Activated CD4-positive, alpha-beta T cell treated with anti-CD3 and anti-CD28 coated beads, Interleukin-2, amount 10 ng/mL, durations not matched to agents 7 days and 5 days (primary cell): ENCODE measurements around the gene ADAM11. TPM values are rescaled to one million over a fixed set of nuclear protein-coding genes. Genes with fewer than 3 reads are reported as not detected.

Source experiments
- CTCF ChIA-PET: fragments of 350-600 bp; sonication (Branson Sonifier 250); formaldehyde crosslinking; loops from one replicate; lab custom pipeline; 2021; ENCODE audit warnings: antibody characterized with exemption; lab: Charles Lee
- POLR2A ChIA-PET: fragments of 350-600 bp; sonication (Branson Sonifier 250); formaldehyde crosslinking; loops from one replicate; lab custom pipeline; 2021; ENCODE audit warnings: antibody characterized with exemption; lab: Charles Lee
- DNase-seq: peaks from one replicate; pipeline ENCODE4 v3.0.0-alpha.2; 2020
- H3K27ac Mint-ChIP-seq: one replicate; pipeline ENCODE4 v1.8.0; 2021; ENCODE audit warnings: mild to moderate bottlenecking, moderate library complexity, mixed read lengths
- H3K27me3 Mint-ChIP-seq: one replicate; pipeline ENCODE4 v1.8.0; 2021; ENCODE audit warnings: mixed read lengths
- H3K36me3 Mint-ChIP-seq: one replicate; pipeline ENCODE4 v1.8.0; 2021; ENCODE audit warnings: low read depth, mixed read lengths
- H3K4me1 Mint-ChIP-seq: one replicate; pipeline ENCODE4 v1.8.0; 2021; ENCODE audit warnings: mixed read lengths
- H3K4me3 Mint-ChIP-seq: one replicate; pipeline ENCODE4 v1.8.0; 2021; ENCODE audit warnings: mild to moderate bottlenecking, moderate library complexity, mixed read lengths
- H3K9me3 Mint-ChIP-seq: one replicate; pipeline ENCODE4 v1.8.0; 2021; ENCODE audit warnings: mixed read lengths
- total RNA-seq, 2 experiments: library from RNA; stranded (reverse); gene quantifications; one replicate each; pipeline ENCODE4 v1.2.3, GENCODE V29; 2021

Gene ADAM11
- total RNA-seq, 2 experiments from 2014 or later, result 0.25 to 0.35 TPM

DNA sequence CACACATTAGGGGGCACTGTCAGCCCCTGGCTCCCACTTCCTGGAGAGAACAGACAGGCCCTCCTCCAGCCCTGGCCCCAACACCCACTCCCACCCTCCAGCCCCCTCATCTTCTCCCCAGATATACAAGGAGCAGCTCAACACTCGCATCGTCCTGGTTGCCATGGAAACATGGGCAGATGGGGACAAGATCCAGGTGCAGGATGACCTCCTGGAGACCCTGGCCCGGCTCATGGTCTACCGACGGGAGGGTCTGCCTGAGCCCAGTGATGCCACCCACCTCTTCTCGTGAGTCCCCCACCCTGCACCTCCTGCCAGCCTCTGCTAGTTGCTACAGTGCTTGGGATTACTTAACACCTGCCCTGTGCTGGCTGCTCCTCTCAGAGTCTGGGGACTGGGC lies 14.4 kb downstream of the ADAM11 start:
- Mint-ChIP-seq H3K27ac (no peak overlapping the region), H3K27me3 (peaks cover 9% of the 10 kb centered on the region), H3K9me3 (no peaks in the 10 kb centered on the region), H3K4me3 (no peak overlapping the region), H3K4me1 (peaks cover 20% of the 10 kb centered on the region), H3K36me3 (no peaks in the 10 kb centered on the region)
- ChIA-PET POLR2A (interaction anchor here (0.6 kb wide), 1 partner anchor 68 kb away, joined by 5 read pairs; no protein-coding TSS in a partner anchor), CTCF (interaction anchor here (0.6 to 1.5 kb wide), 2 partner anchors 9 to 64 kb away, joined by 3 to 5 read pairs; no protein-coding TSS in a partner anchor)
- DNase-seq, result no peak

DNA sequence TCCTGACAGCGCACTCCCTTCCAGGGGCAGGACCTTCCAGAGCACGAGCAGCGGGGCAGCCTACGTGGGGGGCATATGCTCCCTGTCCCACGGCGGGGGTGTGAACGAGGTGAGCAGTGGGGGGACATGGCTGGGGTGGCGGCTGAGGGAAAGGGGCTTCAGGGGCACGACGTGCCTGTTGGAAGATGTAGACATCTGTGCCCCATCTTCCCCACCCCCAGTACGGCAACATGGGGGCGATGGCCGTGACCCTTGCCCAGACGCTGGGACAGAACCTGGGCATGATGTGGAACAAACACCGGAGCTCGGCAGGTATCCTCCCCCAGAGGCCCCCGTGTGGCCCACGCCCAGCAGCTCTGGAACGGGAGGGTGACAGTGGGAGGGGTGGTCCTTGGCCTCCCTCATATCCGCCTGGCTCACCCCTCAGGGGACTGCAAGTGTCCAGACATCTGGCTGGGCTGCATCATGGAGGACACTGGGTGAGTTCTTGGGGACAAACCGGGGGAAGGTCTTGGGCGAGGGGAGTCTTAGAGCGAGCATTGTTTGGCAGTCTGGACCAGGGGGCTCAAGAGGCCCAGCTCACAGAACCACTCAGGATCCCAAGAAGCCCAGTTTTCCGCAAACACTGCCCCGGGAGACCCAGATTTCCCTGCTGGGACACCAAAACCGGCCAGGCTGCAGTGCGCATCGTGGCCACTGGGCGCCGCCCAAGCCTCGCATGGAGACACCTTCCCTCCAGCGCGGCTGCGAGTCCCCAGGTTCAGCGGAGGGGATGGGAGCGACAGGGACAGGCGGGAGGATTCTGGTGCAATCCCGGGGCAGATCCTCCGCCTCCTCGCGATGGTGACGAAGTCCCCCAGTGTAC lies 15.7 kb downstream of the ADAM11 start:
- peaks cover 9% of the 10 kb centered on the region for H3K27me3 Mint-ChIP-seq
- H3K9me3 Mint-ChIP-seq, result no peaks in the 10 kb centered on the region
- H3K36me3 Mint-ChIP-seq, result no peaks in the 10 kb centered on the region
- peak overlapping the region; percentile 83 for H3K4me3 Mint-ChIP-seq
- H3K4me1 Mint-ChIP-seq, result peaks cover 20% of the 10 kb centered on the region
- ChIA-PET CTCF (interaction anchor here (0.5 to 1.7 kb wide), 7 partner anchors 11 to 1014 kb away, joined by 3 to 7 read pairs (median 3); no protein-coding TSS in a partner anchor), POLR2A (interaction anchor here (0.5 kb wide), 1 partner anchor 92 kb away, joined by 3 read pairs; no protein-coding TSS in a partner anchor)
- peak overlapping the region; percentile 88 for H3K27ac Mint-ChIP-seq
- peak; percentile 88 for DNase-seq

GRCh38 chr17:44775136-44775837 lies 16.5 kb downstream of the ADAM11 start:
- Mint-ChIP-seq H3K27ac (peak overlapping the region; percentile 88), H3K9me3 (no peaks in the 10 kb centered on the region), H3K27me3 (peaks cover 9% of the 10 kb centered on the region), H3K4me3 (peak overlapping the region; percentile 83), H3K36me3 (no peaks in the 10 kb centered on the region), H3K4me1 (peaks cover 21% of the 10 kb centered on the region)
- DNase-seq, result peak; percentile 98
- CTCF ChIA-PET, result interaction anchor here (0.5 to 1.9 kb wide), 14 partner anchors 9 to 640 kb away, joined by 3 to 12 read pairs (median 4); partner anchors contain the start of gene ACBD4
- POLR2A ChIA-PET, result no interaction called here

GRCh38 chr17:44775838-44776621 lies 17.2 kb downstream of the ADAM11 start:
- ChIA-PET POLR2A (no interaction called here), CTCF (interaction anchor here (0.6 to 2.9 kb wide), 14 partner anchors 8 to 359 kb away, joined by 3 to 12 read pairs (median 4); partner anchors contain the start of gene ACBD4)
- peak overlapping the region; percentile 78 for H3K27ac Mint-ChIP-seq
- H3K4me1 Mint-ChIP-seq, result peaks cover 21% of the 10 kb centered on the region
- no peaks in the 10 kb centered on the region for H3K36me3 Mint-ChIP-seq
- no peak for DNase-seq
- H3K27me3 Mint-ChIP-seq, result peaks cover 6% of the 10 kb centered on the region
- peak overlapping the region; percentile 83 for H3K4me3 Mint-ChIP-seq
- H3K9me3 Mint-ChIP-seq, result no peaks in the 10 kb centered on the region

DNA sequence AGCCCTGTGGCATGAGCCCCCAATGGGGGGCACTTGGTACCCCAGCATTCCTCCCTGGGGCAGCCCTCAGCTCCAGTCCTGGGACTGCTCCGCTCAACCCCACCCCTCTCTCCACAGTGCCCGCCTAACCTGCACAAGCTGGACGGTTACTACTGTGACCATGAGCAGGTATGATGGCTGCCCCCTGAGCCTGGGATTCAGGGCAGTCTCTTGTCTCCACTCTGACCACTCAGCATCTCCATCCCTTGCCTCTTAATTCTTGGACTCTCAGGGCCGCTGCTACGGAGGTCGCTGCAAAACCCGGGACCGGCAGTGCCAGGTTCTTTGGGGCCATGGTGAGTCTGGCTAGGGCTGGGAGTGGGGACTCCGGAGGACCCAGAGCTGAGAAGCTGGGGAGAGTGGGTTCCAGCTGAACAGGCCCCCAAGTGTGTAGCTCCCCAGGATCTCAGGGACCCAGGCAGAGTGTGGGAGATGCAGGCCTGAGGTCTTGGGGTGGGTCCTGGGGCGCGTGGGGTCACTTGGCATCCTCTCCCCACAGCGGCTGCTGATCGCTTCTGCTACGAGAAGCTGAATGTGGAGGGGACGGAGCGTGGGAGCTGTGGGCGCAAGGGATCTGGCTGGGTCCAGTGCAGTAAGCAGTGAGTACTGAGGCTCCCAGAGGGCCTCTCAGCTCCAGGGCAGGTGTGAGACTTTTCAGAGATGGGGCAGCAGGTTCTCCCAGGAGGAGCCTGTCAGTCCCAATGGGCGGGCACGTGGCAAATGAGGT lies 18.0 kb downstream of the ADAM11 start:
- Mint-ChIP-seq H3K4me1 (peaks cover 21% of the 10 kb centered on the region), H3K27ac (no peak overlapping the region), H3K9me3 (no peaks in the 10 kb centered on the region), H3K4me3 (peak overlapping the region; percentile 83), H3K36me3 (no peaks in the 10 kb centered on the region), H3K27me3 (peaks cover 6% of the 10 kb centered on the region)
- POLR2A ChIA-PET, result no interaction called here
- DNase-seq, result no peak
- CTCF ChIA-PET, result interaction anchor here (0.6 to 3.9 kb wide), 10 partner anchors 18 to 323 kb away, joined by 3 to 23 read pairs (median 4); partner anchors contain the start of gene NMT1

GRCh38 chr17:44777394-44778348 lies 18.9 kb downstream of the ADAM11 start:
- Mint-ChIP-seq H3K27me3 (peaks cover 6% of the 10 kb centered on the region), H3K27ac (no peak overlapping the region)
- no peak for DNase-seq

GRCh38 chr17:44778656-44779210 lies 19.9 kb downstream of the ADAM11 start:
- ChIA-PET CTCF (interaction anchor here (0.5 to 3.9 kb wide), 20 partner anchors 15 to 374 kb away, joined by 3 to 23 read pairs (median 6); partner anchors contain the start of gene ACBD4), POLR2A (no interaction called here)
- Mint-ChIP-seq H3K4me1 (peaks cover 21% of the 10 kb centered on the region), H3K36me3 (no peaks in the 10 kb centered on the region), H3K4me3 (peak overlapping the region; percentile 38), H3K9me3 (no peaks in the 10 kb centered on the region), H3K27me3 (peaks cover 6% of the 10 kb centered on the region), H3K27ac (no peak overlapping the region)
- no peak for DNase-seq

More at GRCh38 chr17:44777394-44778348, 18.9 kb downstream of the ADAM11 start:
- Mint-ChIP-seq H3K4me1 (peaks cover 21% of the 10 kb centered on the region), H3K4me3 (peak overlapping the region; percentile 25), H3K9me3 (no peaks in the 10 kb centered on the region), H3K36me3 (no peaks in the 10 kb centered on the region)
- POLR2A ChIA-PET, result no interaction called here
- CTCF ChIA-PET, result interaction anchor here (0.6 to 3.9 kb wide), 12 partner anchors 17 to 358 kb away, joined by 3 to 23 read pairs (median 4); partner anchors contain the start of genes ACBD4 and NMT1

- no peak overlapping the region for H3K27ac Mint-ChIP-seq
- peak; percentile 82 for DNase-seq
- peaks cover 6% of the 10 kb centered on the region for H3K27me3 Mint-ChIP-seq
- H3K4me3 Mint-ChIP-seq, result peak overlapping the region; percentile 49
- CTCF ChIA-PET, result interaction anchor here (0.6 to 3.9 kb wide), 21 partner anchors 15 to 356 kb away, joined by 3 to 23 read pairs (median 5); partner anchors contain the start of genes ACBD4 and HIGD1B
- no peaks in the 10 kb centered on the region for H3K36me3 Mint-ChIP-seq
- POLR2A ChIA-PET, result no interaction called here
- H3K9me3 Mint-ChIP-seq, result no peaks in the 10 kb centered on the region
- H3K4me1 Mint-ChIP-seq, result peaks cover 21% of the 10 kb centered on the region
Measured at GRCh38 chr17:44779211-44780025, 20.6 kb downstream of the ADAM11 start.

DNA sequence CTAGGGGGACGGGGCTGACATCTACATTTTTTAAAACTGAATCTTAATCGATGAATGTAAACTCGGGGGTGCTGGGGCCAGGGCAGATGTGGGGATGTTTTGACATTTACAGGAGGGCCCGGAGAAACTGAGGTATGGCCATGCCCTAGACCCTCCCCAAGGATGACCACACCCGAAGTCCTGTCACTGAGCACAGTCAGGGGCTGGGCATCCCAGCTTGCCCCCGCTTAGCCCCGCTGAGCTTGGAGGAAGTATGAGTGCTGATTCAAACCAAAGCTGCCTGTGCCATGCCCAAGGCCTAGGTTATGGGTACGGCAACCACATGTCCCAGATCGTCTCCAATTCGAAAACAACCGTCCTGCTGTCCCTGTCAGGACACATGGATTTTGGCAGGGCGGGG lies 21.4 kb downstream of the ADAM11 start:
- CTCF ChIA-PET, result interaction anchor here (0.5 to 3.9 kb wide), 12 partner anchors 14 to 156 kb away, joined by 3 to 14 read pairs (median 8); partner anchors contain the start of gene HIGD1B
- Mint-ChIP-seq H3K27me3 (peaks cover 6% of the 10 kb centered on the region), H3K9me3 (no peaks in the 10 kb centered on the region), H3K4me1 (peaks cover 18% of the 10 kb centered on the region), H3K4me3 (no peak overlapping the region), H3K36me3 (no peaks in the 10 kb centered on the region), H3K27ac (no peak overlapping the region)
- POLR2A ChIA-PET, result interaction anchor here (0.6 kb wide), 1 partner anchor 47 kb away, joined by 4 read pairs; no protein-coding TSS in a partner anchor
- DNase-seq, result no peak
